Frontal cortex (tissue), 4 donors: ENCODE measurements around the gene PLEKHG4B. TPM values are rescaled to one million over a fixed set of nuclear protein-coding genes. Genes with fewer than 3 reads are reported as not detected.
A peak's percentile ranks its signal among the peaks of the same experiment; 100 is the strongest.
"Not testable (repeated sequence)": the region's sequence is repeated elsewhere in the genome, so short reads cannot be mapped to it uniquely, and the experiment has no call there.

Source experiments
- DNase-seq, 2 donors: peaks; one replicate each; pipeline ENCODE4 v3.0.0; 2012; ENCODE audit warnings: low spot score in 2 of 2
- FAIRE-seq: peaks from 2 replicates; lab custom pipeline; 2012; peaks lifted over from hg19 to GRCh38; lab: Jason Lieb, UNC
- total RNA-seq: library from RNA; depleted of rRNA; stranded (reverse); fragments of >200 nt; gene quantifications from one replicate; pipeline ENCODE4 v1.2.3, GENCODE V29; 2014
- donor health status: control.
- donor health status: control.
- donor health status: control.

Gene PLEKHG4B
- total RNA-seq, 1 donor from 2014 or later, result 3.7 TPM

GRCh38 chr5:204966-205670, 113.2 kb downstream of the PLEKHG4B start:
- DNase-seq (peak in 1 of 2 donors; percentile 5), FAIRE-seq (no peak)

- FAIRE-seq, result no peak
Observed at GRCh38 chr5:206406-206805, 114.4 kb downstream of the PLEKHG4B start.

GRCh38 chr5:206927-207536, 115.1 kb downstream of the PLEKHG4B start:
- DNase-seq, result peak; percentile 5 to 17
- no peak for FAIRE-seq

More at GRCh38 chr5:206406-206805, 114.4 kb downstream of the PLEKHG4B start:
- peak in 1 of 2 donors; percentile 30 for DNase-seq

GRCh38 chr5:207599-207998, 115.6 kb downstream of the PLEKHG4B start:
- DNase-seq (peak in 1 of 2 donors; percentile 8), FAIRE-seq (no peak)

GRCh38 chr5:208449-209114, 116.6 kb downstream of the PLEKHG4B start:
- FAIRE-seq (no peak), DNase-seq (peak in 1 of 2 donors; percentile 7)

DNA sequence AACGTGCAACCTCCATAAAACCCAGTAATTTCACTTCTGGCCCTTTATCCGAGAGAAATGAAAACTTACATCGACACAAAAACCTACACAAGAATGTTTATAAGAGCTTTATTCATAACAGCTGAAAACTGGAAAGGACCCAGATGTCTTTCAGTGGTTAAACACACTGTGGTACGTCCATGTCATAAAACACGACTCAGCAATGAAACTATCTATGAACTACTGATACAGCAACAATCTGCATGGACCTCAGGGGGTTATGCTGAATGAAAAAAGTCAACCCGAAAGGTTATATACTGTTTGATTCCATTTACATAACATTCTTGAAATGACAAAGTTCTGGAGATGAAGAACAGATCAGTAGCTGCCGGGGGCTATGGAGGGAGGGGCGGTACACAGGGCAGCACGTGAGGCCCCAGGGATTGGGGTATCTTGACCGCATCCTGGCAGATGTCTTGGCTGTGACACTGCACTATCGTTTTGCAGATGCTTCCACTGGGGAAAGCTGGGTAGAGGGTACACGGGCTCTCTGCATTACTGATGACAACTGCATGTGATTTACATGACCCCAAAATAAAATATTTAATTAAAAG, 121.9 kb downstream of the PLEKHG4B start:
- DNase-seq (no peak), FAIRE-seq (no peak)

DNA sequence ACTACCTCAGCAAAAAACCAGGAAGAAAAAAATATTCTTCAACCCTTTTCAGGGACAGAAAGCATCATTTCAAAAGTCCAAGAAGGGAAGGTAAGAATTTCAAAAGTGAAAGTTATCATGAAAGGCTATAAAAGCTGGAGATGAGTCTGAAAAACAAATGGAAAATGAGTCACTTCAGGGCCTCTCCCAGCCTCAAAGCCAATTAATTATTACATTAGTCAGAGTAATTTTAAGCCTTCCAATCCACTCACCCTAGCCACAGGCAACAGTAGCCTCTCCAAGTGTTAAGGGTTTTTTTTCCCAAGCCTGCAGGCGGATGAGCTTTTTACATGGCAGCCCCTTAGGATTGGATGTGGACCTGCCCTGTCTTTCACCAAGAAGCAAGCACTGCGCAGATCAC, 123.3 kb downstream of the PLEKHG4B start:
- not testable (repeated sequence) for FAIRE-seq, DNase-seq

- FAIRE-seq, result not testable (repeated sequence)
Observed at GRCh38 chr5:216076-216475, 124.1 kb downstream of the PLEKHG4B start.

DNA sequence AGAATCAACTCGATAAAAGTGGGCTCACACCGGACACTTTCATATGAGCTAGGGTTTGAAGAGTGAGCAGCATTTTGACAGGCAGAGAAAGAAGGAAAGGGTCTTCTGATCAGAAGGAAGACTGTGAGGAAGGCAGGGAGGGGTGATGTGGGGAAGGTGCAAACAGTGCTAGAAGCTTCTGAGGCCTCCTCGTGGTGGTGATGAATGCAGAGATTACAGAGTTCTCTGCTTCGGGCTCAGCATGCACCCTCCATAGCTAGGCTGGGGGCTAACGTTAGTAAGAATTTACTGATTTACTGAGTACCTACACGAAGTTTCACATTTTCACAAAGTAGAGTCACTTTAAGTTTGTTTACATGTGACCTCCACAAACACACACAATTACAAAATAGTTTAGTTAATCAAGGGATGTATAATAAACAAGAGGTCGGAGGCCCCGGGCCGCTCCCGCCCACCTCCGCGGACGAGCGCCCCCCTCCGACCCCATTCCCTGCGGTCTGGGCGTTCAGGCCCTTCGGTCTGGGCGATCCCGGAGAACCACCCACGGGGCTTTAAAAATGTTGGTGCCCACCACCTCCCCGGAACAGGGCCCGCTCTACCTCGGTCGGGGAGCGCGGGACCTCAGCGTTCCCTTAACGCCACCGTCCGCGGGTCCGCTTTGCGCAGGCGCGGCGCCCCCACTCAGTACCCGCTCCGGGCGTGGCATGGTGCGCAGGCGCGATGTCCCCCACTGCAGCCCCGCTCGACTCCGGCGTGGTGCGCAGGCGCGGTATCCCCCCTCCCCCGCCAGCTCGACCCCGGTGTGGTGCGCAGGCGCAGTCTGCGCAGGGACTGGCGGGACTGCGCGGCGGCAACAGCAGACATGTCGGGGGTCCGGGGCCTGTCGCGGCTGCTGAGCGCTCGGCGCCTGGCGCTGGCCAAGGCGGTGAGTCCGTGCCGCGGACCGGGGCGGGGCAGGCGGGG, 125.8 kb downstream of the PLEKHG4B start, which contains the start of the genes CCDC127 and SDHA:
CCDC127 (minus strand) TSS at position 660 of the 963 bp plus-strand sequence. CDS start 1,304 bp downstream, outside the sequence.
SDHA (plus strand) TSS at position 827 of the 963 bp plus-strand sequence; CDS start at position 863, 36 bp downstream.
- FAIRE-seq, result not testable (repeated sequence)
- peak; percentile 90 to 94 for DNase-seq

More at GRCh38 chr5:216076-216475, 124.1 kb downstream of the PLEKHG4B start:
- not testable (repeated sequence) for DNase-seq

- DNase-seq, result peak in 1 of 2 donors; percentile 33
- no peak for FAIRE-seq
Observed at GRCh38 chr5:218457-219291, 126.7 kb downstream of the PLEKHG4B start.

DNA sequence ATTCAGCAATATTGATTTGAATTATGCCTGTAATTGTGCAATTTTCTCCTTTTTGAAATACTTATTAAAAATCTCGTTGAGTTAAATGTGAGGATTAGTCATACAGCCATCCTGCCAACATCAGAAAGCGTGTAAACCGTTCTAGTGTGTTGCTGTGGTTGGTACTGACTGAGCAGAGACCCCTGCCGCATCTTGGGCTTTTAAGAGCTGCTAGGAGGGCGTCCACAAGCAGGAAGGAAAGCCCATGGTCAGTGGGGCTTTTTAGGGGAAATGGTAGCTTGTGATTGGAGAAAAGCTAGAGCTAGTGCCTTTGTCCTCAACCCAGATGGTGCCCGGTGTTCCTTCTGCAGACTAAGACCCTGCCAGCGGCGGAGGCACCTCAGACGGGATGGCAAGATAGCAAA, 127.5 kb downstream of the PLEKHG4B start:
- FAIRE-seq (no peak), DNase-seq (no peak)

- FAIRE-seq (no peak), DNase-seq (no peak)
Observed at GRCh38 chr5:219991-220390, 128.0 kb downstream of the PLEKHG4B start.

DNA sequence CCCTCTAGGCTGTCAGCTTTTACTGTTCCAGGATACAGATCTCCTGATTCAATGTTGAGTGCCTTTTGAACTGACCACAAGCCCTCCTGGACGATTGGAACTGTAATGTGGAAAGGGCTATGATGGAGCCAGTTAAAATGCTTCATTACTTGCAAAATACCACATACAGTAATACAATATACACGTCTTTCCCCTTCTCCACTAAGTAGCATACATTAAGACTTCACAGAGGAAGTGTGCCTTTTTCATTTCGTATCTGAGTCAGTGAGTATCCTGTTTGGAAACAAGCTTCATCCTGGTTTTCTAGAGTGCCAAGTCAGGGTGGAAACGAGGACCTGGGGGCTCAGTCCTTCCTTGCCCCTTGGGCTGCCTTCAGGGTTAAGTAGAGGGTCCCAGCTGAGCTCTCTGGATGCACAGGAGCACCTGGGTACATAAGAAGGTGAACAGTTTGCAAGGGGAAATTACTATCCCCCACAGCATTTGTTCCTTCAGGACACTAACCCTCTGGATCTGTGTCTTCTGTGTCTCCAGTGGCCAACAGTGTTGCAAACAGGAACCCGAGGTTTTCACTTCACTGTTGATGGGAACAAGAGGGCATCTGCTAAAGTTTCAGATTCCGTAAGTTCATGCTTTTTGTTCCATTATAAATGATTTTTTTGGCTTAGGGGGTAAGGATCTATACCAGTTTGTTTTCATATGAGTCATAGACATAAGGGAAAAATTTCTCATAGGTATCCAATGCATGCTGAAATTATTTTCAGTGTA, 131.2 kb downstream of the PLEKHG4B start:
- FAIRE-seq, DNase-seq: not testable (repeated sequence)

DNA sequence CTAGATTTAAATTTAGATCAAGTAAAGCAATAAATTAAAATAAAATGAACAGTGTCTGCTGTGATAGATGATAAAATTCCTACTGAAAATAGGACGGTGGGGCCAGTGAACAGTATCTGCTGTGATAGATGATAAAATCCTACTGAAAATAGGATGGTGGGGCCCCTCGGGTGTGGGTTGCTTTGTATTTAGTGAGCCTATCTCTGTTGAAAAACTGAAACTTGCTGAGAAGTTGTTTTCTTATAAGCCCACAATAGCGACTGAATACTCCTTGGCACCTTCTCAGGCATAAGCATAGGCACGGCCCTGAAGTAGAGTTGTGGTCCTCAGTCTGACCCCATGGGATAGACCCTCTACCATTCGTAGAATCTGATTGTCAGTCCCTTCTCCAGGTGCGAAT, 131.8 kb downstream of the PLEKHG4B start:
- DNase-seq (no peak), FAIRE-seq (no peak)

GRCh38 chr5:225334-225733, 133.4 kb downstream of the PLEKHG4B start:
- no peak for FAIRE-seq

DNA sequence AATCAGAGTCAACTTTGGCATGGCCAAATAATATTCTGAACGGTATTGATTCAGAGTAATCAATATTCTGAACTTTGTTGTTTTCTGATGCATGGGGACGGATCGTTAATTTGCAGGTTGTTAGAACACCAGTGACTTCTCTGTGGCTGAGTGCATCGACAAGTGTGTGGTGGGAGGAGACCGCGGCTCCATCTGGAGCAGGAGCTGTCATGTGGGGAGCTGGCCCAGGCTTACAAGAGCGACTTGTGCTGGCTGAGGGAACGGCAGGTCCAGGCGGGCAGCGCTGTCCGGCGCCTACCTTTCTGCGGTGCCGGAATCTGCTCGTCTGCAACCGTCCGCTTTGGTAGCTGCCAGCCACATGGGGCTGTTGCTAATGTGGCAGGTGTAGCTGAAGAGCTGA, 135.4 kb downstream of the PLEKHG4B start:
- not testable (repeated sequence) for FAIRE-seq, DNase-seq

More at GRCh38 chr5:225334-225733, 133.4 kb downstream of the PLEKHG4B start:
- DNase-seq, result no peak

DNA sequence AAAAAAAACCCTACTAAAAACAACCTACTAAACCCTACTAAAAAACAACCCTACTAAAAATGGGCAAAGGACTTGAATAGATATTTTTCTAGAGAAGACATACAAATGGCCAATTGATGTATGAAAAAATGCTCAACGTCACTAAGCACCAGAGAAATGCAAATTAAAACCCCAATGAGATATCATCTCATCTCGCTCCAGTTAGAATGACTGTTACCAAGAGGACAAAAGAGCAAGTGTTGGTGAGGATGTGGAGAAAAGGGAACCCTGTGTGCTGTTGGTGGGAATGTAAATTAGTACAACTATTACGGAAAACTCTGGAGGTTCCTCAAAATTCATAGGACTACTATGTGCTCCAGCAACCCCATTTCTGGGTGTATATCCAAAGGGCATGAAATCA, 136.9 kb downstream of the PLEKHG4B start:
- FAIRE-seq (no peak), DNase-seq (no peak)
